ENCODE results near the gene TMEM41B. TPM values are rescaled to one million over a fixed set of nuclear protein-coding genes. Genes with fewer than 3 reads are reported as not detected.
A peak's percentile ranks its signal among the peaks of the same experiment; 100 is the strongest.

TMEM41B gene
- total RNA-seq, 1 donor from 2014 or later: 20.2 TPM

GRCh38 chr11:9254416-9254815, 60.0 kb downstream of the TMEM41B start:
- H3K9me3 ChIP-seq (replicated peaks): no peaks in the 10 kb centered on the region
- DNase-seq: no peak
- H3K36me3 ChIP-seq: peaks cover 9% of the 10 kb centered on the region
- no peak for TF ChIP-seq CTCF (IDR thresholded peaks at IDR 0.05; ENCODE audit: borderline replicate concordance)
- intact Hi-C loops (cut with micrococcal nuclease): no loop called here
- H3K27me3 ChIP-seq (ENCODE audit: low read depth): no peaks in the 10 kb centered on the region
- peak overlapping the region; percentile 81 for H3K27ac ChIP-seq (replicated peaks)
- H3K4me1 ChIP-seq: peaks cover 74% of the 10 kb centered on the region
- H3K4me3 ChIP-seq: no peak overlapping the region

- H3K4me3 ChIP-seq: peak overlapping the region; percentile 24
- intact Hi-C loops (cut with micrococcal nuclease): no loop called here
- peak overlapping the region; percentile 81 for H3K27ac ChIP-seq (replicated peaks)
- peaks cover 67% of the 10 kb centered on the region for H3K4me1 ChIP-seq
- peaks cover 9% of the 10 kb centered on the region for H3K36me3 ChIP-seq
- DNase-seq: no peak
- H3K27me3 ChIP-seq (ENCODE audit: low read depth): no peaks in the 10 kb centered on the region
- no peak for TF ChIP-seq CTCF (IDR thresholded peaks at IDR 0.05; ENCODE audit: borderline replicate concordance)
- no peaks in the 10 kb centered on the region for H3K9me3 ChIP-seq (replicated peaks)
Observed at GRCh38 chr11:9253086-9253485, 61.3 kb downstream of the TMEM41B start.

- H3K27ac ChIP-seq (replicated peaks): peak overlapping the region; percentile 81
- H3K9me3 ChIP-seq (replicated peaks): no peaks in the 10 kb centered on the region
- H3K4me1 ChIP-seq: peaks cover 56% of the 10 kb centered on the region
- intact Hi-C loops (cut with micrococcal nuclease): no loop called here
- no peaks in the 10 kb centered on the region for H3K27me3 ChIP-seq (ENCODE audit: low read depth)
- H3K36me3 ChIP-seq: peaks cover 9% of the 10 kb centered on the region
- H3K4me3 ChIP-seq: no peak overlapping the region
- DNase-seq: no peak
- no peak for TF ChIP-seq CTCF (IDR thresholded peaks at IDR 0.05; ENCODE audit: borderline replicate concordance)
Observed at GRCh38 chr11:9251311-9251710, 63.1 kb downstream of the TMEM41B start.

- H3K4me1 ChIP-seq: peaks cover 60% of the 10 kb centered on the region
- no peak for TF ChIP-seq CTCF (IDR thresholded peaks at IDR 0.05; ENCODE audit: borderline replicate concordance)
- H3K4me3 ChIP-seq: no peak overlapping the region
- H3K27me3 ChIP-seq (ENCODE audit: low read depth): no peaks in the 10 kb centered on the region
- DNase-seq: no peak
- intact Hi-C loops (cut with micrococcal nuclease): no loop called here
- H3K36me3 ChIP-seq: peaks cover 2% of the 10 kb centered on the region
- H3K9me3 ChIP-seq (replicated peaks): no peaks in the 10 kb centered on the region
- peak overlapping the region; percentile 81 for H3K27ac ChIP-seq (replicated peaks)
Observed at GRCh38 chr11:9250139-9250582, 64.2 kb downstream of the TMEM41B start.

- Histone ChIP-seq H3K4me1 (peaks cover 53% of the 10 kb centered on the region), H3K27ac (replicated peaks) (no peak overlapping the region)
- intact Hi-C loops (cut with micrococcal nuclease): no loop called here
Observed at GRCh38 chr11:9249252-9249651, 65.1 kb downstream of the TMEM41B start.

More at GRCh38 chr11:9249252-9249651, 65.1 kb downstream of the TMEM41B start:
- Histone ChIP-seq H3K4me3 (no peak overlapping the region), H3K36me3 (no peaks in the 10 kb centered on the region), H3K27me3 (ENCODE audit: low read depth) (no peaks in the 10 kb centered on the region), H3K9me3 (replicated peaks) (no peaks in the 10 kb centered on the region)
- DNase-seq: no peak
- TF ChIP-seq CTCF (IDR thresholded peaks at IDR 0.05; ENCODE audit: borderline replicate concordance): no peak
